PC-9 (cell line): ENCODE results near the gene TMEM222.

Source experiments
- CTCF ChIP-seq: fragments of 200-600 bp; sonication (generic); conservative IDR thresholded peaks from 2 replicates; pipeline ENCODE4 v1.6.1; 2017; ENCODE audit warnings: mixed run types, antibody characterized with exemption, mild to moderate bottlenecking, moderate library complexity
- EZH2 ChIP-seq: fragments of 200-600 bp; sonication (generic); IDR thresholded peaks from 2 replicates; pipeline ENCODE4 v1.8.0; 2017; ENCODE audit warnings: antibody characterized with exemption, low read depth

- TF ChIP-seq CTCF (no peak), EZH2 (no peak)
These were observed at the start of gene TMEM222 for GRCh38 chr1:27321813-27322568.
